OCI-LY3 (cell line): ENCODE results near the gene TBX1.

Experiments
- CTCF ChIP-seq: fragments of 200-600, 300-600 bp; sonication (generic); IDR thresholded peaks from 2 replicates; pipeline ENCODE4 v1.5.1; 2014; ENCODE audit warnings: antibody characterized with exemption, low read length, low read depth
- EZH2phosphoT487 ChIP-seq: fragments of 200-600 bp; shearing (Covaris generic); IDR thresholded peaks from 2 replicates; pipeline ENCODE4 v1.6.1; 2018; ENCODE audit warnings: antibody characterized with exemption, mixed run types, low read depth

DNA sequence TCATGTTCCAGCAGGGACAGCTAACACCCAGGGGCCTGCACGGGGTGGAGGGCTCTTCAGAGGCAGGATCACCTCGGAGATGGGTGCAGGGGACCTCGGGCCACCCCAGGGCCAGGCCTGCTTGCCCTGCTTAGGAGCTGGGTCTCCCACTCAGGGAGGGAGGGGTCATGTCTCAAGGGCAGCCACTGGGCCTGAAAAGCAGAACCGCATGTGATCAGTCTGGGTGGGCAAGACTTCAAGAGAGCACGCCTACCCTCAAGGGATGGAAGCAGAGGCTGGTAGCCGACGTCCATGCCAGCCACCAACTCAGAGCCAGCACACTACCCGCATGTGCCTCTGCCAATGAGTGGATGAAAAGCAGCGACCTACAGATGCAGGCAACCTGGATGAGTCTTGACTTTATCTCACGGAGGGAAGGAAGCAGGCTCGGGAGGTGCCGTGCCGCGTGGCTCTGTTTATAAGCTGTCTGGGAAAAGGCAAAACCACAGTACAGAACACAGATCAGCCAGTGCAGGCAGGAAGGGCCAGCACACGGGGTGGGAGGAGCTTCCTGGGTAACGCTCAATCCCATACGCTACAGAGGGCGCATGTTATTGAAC lies 16.0 kb downstream of the TBX1 start:
- TF ChIP-seq CTCF (no peak), EZH2phosphoT487 (no peak)
